ENCODE measurements around the gene CCDC157. TPM values are rescaled to one million over a fixed set of nuclear protein-coding genes. Genes with fewer than 3 reads are reported as not detected.

Gene CCDC157
- total and polyA plus RNA-seq, 12 donors, result 0.48 to 9.9 (median 2.8) TPM

- TF ChIP-seq POLR2A (IDR thresholded peaks at IDR 0.05) (no peak), CTCF (IDR thresholded peaks at IDR 0.05) (no peak)
- WGBS, 4 donors, result 97 to 100% (median 97%) methylated on average over 8 to 20 of the region's 20 CpGs
- no peak overlapping the region for H3K27ac ChIP-seq
- no peaks in the 10 kb centered on the region for H3K9me3 ChIP-seq (replicated peaks in 1 of 3)
- DNase-seq, result no peak
- peaks cover 0 to 4% of the 10 kb centered on the region in 2 donors for H3K36me3 ChIP-seq (replicated peaks in 1 of 2)
- no peak overlapping the region for H3K4me3 ChIP-seq
- H3K4me1 ChIP-seq (replicated peaks in 1 of 2), result no peaks in the 10 kb centered on the region
- intact Hi-C loops (cut with DNase I), result loop anchor here in 1 of 2 donors (10.0 kb wide), 1 partner anchor 275 kb away; no protein-coding TSS in a partner anchor
- no peaks in the 10 kb centered on the region for H3K27me3 ChIP-seq
These were observed 23.2 kb downstream of the CCDC157 start for GRCh38 chr22:30380011-30380410.

GRCh38 chr22:30381264-30381663 lies 24.5 kb downstream of the CCDC157 start:
- TF ChIP-seq CTCF (IDR thresholded peaks at IDR 0.05) (no peak), POLR2A (IDR thresholded peaks at IDR 0.05) (no peak)

GRCh38 chr22:30382340-30382739 lies 25.5 kb downstream of the CCDC157 start:
- H3K27me3 ChIP-seq, result no peaks in the 10 kb centered on the region
- peaks cover 0 to 9% of the 10 kb centered on the region in 2 donors for H3K4me1 ChIP-seq (replicated peaks in 1 of 2)
- 96 to 97% (median 97%) methylated on average over 3 to 5 of the region's 5 CpGs for WGBS, 4 donors
- no peak for DNase-seq
- intact Hi-C loops (cut with DNase I), result loop anchor here in 1 of 2 donors (10.0 kb wide), 1 partner anchor 278 kb away; no protein-coding TSS in a partner anchor
- no peaks in the 10 kb centered on the region for H3K9me3 ChIP-seq (replicated peaks in 1 of 3)
- peaks cover 0 to 4% of the 10 kb centered on the region in 2 donors for H3K36me3 ChIP-seq (replicated peaks in 1 of 2)
- no peak overlapping the region for H3K4me3 ChIP-seq
- TF ChIP-seq CTCF (IDR thresholded peaks at IDR 0.05) (no peak), POLR2A (IDR thresholded peaks at IDR 0.05) (no peak)
- no peak overlapping the region for H3K27ac ChIP-seq

More at GRCh38 chr22:30381264-30381663, 24.5 kb downstream of the CCDC157 start:
- whole genome bisulfite sequencing, 4 donors, result 87 to 90% (median 87%) methylated on average over 12 of the region's 12 CpGs
- intact Hi-C loops (cut with DNase I), result loop anchor here in 1 of 2 donors (10.0 kb wide), 1 partner anchor 276 kb away; no protein-coding TSS in a partner anchor
- H3K4me3 ChIP-seq, result no peak overlapping the region
- no peaks in the 10 kb centered on the region for H3K9me3 ChIP-seq (replicated peaks in 1 of 3)
- peaks cover 0 to 4% of the 10 kb centered on the region in 2 donors for H3K4me1 ChIP-seq (replicated peaks in 1 of 2)
- H3K27me3 ChIP-seq, result no peaks in the 10 kb centered on the region
- H3K27ac ChIP-seq, result no peak overlapping the region
- H3K36me3 ChIP-seq (replicated peaks in 1 of 2), result peaks cover 0 to 4% of the 10 kb centered on the region in 2 donors
- no peak for DNase-seq

- no peaks in the 10 kb centered on the region for H3K9me3 ChIP-seq (replicated peaks in 1 of 3)
- no peaks in the 10 kb centered on the region for H3K27me3 ChIP-seq
- intact Hi-C loops (cut with DNase I), result loop anchor here in 1 of 2 donors (10.0 kb wide), 1 partner anchor 278 kb away; no protein-coding TSS in a partner anchor
- no peak for DNase-seq
- peaks cover 0 to 4% of the 10 kb centered on the region in 2 donors for H3K36me3 ChIP-seq (replicated peaks in 1 of 2)
- peaks cover 0 to 13% of the 10 kb centered on the region in 2 donors for H3K4me1 ChIP-seq (replicated peaks in 1 of 2)
- no peak for TF ChIP-seq POLR2A (IDR thresholded peaks at IDR 0.05)
- TF ChIP-seq CTCF (IDR thresholded peaks at IDR 0.05), result no peak
- no peak overlapping the region for H3K4me3 ChIP-seq
- 66 to 90% (median 83%) methylated on average over 3 of the region's 3 CpGs; no CpG with 5 or more reads in 1 of the 4 donors for WGBS, 4 donors
- no peak overlapping the region for H3K27ac ChIP-seq
These were observed 26.3 kb downstream of the CCDC157 start for GRCh38 chr22:30383061-30383460.
